ENCODE measurements around the gene BLTP2. TPM values are rescaled to one million over a fixed set of nuclear protein-coding genes. Genes with fewer than 3 reads are reported as not detected.
A peak's percentile ranks its signal among the peaks of the same experiment; 100 is the strongest.

Gene BLTP2
- total and polyA plus RNA-seq, 10 of the 15 experiments (the other 5 are each of a cell fraction or from before 2014, with no cell fraction given) = 14.2 to 151 (median 78.1) TPM

GRCh38 chr17:28661635-28662526 is 16.9 kb upstream of the BLTP2 start, which contains the start of the genes SDF2 and SUPT6H:
Gene SDF2, minus strand, starts transcription at chr17:28661906. Its CDS starts 30 bp downstream, at chr17:28661876.
Gene SUPT6H, plus strand, starts transcription at chr17:28662205. Its CDS starts 11,197 bp downstream, at chr17:28673402.
- Histone ChIP-seq H3K4me1 (ENCODE audit: control insufficient read depth, insufficient read depth, low read length) (peaks cover 3% of the 10 kb centered on the region; the same call in 1 of the 2 replicates), H3K4me3 (peak within 1 kb of the TSS; percentile 98), H3K27me3 (replicated peaks in 1 of 2; ENCODE audit: control insufficient read depth in 2 of 2, insufficient read depth in 2 of 2, low read length in 1 of 2) (no peaks in the 10 kb centered on the region), H3K9me3 (replicated peaks; ENCODE audit: control insufficient read depth, insufficient read depth, low read length) (no peaks in the 10 kb centered on the region), H3K36me3 (ENCODE audit: control insufficient read depth in 2 of 2, insufficient read depth in 2 of 2, low read length in 1 of 2) (peaks cover 2 to 8% of the 10 kb centered on the region in 2 experiments; a peak in 3 of 4 replicates), H3K9ac (ENCODE audit: control insufficient read depth, insufficient read depth, low read length) (peak within 1 kb of the TSS; percentile 99), H3K4me2 (ENCODE audit: control insufficient read depth, insufficient read depth) (peak within 1 kb of the TSS; percentile 71), H4K20me1 (ENCODE audit: control insufficient read depth, insufficient read depth) (no peaks in the 10 kb centered on the region), H3K79me2 (ENCODE audit: control insufficient read depth, insufficient read depth, low read length) (peaks cover 64% of the 10 kb centered on the region), H2AFZ (ENCODE audit: control insufficient read depth, low read depth, low read length) (peak within 1 kb of the TSS; percentile 99), H3K27ac (ENCODE audit: control insufficient read depth, insufficient read depth) (peak within 1 kb of the TSS; percentile 100)
- under 1% methylated on average over 65 of the region's 66 CpGs for WGBS (ENCODE audit: insufficient coverage, insufficient replicate concordance, low lambda C conversion rate, missing lambda C conversion rate)
- ChIA-PET CTCF (interaction anchor here (0.6 to 4.5 kb wide), 10 partner anchors 14 to 629 kb away, joined by 3 to 84 read pairs (median 4); partner anchors contain the start of genes BLTP2 and RPL23A), POLR2A (interaction anchor here (0.6 to 4.9 kb wide), 19 partner anchors 8 to 232 kb away, joined by 3 to 46 read pairs (median 4); partner anchors contain the start of genes BLTP2, PROCA1, RPL23A and TLCD1), SMC1A (ENCODE audit: uncharacterized antibody, unreplicated experiment) (interaction anchor here (0.7 to 2.1 kb wide), 7 partner anchors 15 to 84 kb away, joined by 3 to 15 read pairs (median 4); partner anchors contain the start of genes BLTP2 and PROCA1), RAD21 (ENCODE audit: unreplicated experiment) (interaction anchor here (0.7 to 2.9 kb wide), 10 partner anchors 9 to 929 kb away, joined by 3 to 18 read pairs (median 5); partner anchors contain the start of genes BLTP2, PROCA1, RPL23A and TLCD1)
- intact Hi-C loops (cut with micrococcal nuclease; ENCODE audit: unreplicated experiment) = loop anchor here (5.0 kb wide), 1 partner anchor 55 kb away; the partner anchor contains the start of genes RAB34 and RPL23A
- in situ Hi-C loops (cut with MboI) = no loop called here
- TSS peak; percentile 84 for BruUV-seq (replicated peaks)
- peak; percentile 72 for DNase-seq (ENCODE audit: low read depth, low spot score)
- peak; percentile 85 for FAIRE-seq
- peak; percentile 89 for ATAC-seq
- TF ChIP-seq ZNF207 (IDR thresholded peaks at IDR 0.05; ENCODE audit: borderline replicate concordance) (peak; percentile 29; the same call in 1 of the 2 replicates), MYB (IDR thresholded peaks at IDR 0.05; ENCODE audit: borderline replicate concordance, low read depth, low read length) (no peak), ZNF687 (IDR thresholded peaks at IDR 0.05) (peak; percentile 79), CHD2 (IDR thresholded peaks at IDR 0.05; ENCODE audit: borderline replicate concordance, low read depth, low read length) (no peak; the same call in 1 of the 2 replicates), GATAD2B (conservative IDR thresholded peaks at IDR 0.05; ENCODE audit: low read depth) (peak; percentile 62; the same call in 1 of the 2 replicates), CUX1 (IDR thresholded peaks at IDR 0.05; ENCODE audit: insufficient replicate concordance, low read depth, low read length) (no peak), MXI1 (IDR thresholded peaks at IDR 0.05; ENCODE audit: low read depth, low read length) (peak; percentile 63), MTA2 (IDR thresholded peaks at IDR 0.05; ENCODE audit: low read depth) (no peak; the same call in 1 of the 2 replicates), EED (IDR thresholded peaks at IDR 0.05; ENCODE audit: low read depth) (no peak)
